Activated CD8-positive, alpha-beta memory T cell treated with anti-CD3 and anti-CD28 coated beads, Interleukin-2, amount 50 U/mL, for 4 hours (primary cell): Measurements from ENCODE around the gene HNMT.
A peak's percentile ranks its signal among the peaks of the same experiment; 100 is the strongest.
"Not testable (repeated sequence)": the region's sequence is repeated elsewhere in the genome, so short reads cannot be mapped to it uniquely, and the experiment has no call there.

Experiments used
- DNase-seq: peaks from one replicate; pipeline ENCODE4 v3.0.0-alpha.2; 2020

The HNMT gene

GRCh38 chr2:137947032-137947727, 17.1 kb upstream of the HNMT start:
- no peak for DNase-seq

- DNase-seq, result peak; percentile 29
These were observed 16.4 kb upstream of the HNMT start for GRCh38 chr2:137947728-137948336.

- no peak for DNase-seq
These were observed 15.4 kb upstream of the HNMT start for GRCh38 chr2:137948894-137949293.

- DNase-seq, result no peak
These were observed 14.0 kb upstream of the HNMT start for GRCh38 chr2:137950238-137950637.

- no peak for DNase-seq
These were observed 12.7 kb upstream of the HNMT start for GRCh38 chr2:137951586-137951985.

- DNase-seq, result no peak
These were observed 11.6 kb upstream of the HNMT start for GRCh38 chr2:137952586-137953129.

GRCh38 chr2:137955536-137955935, 8.7 kb upstream of the HNMT start:
- DNase-seq, result no peak

GRCh38 chr2:137957033-137957432, 7.2 kb upstream of the HNMT start:
- DNase-seq, result no peak

- DNase-seq, result no peak
These were observed 5.1 kb upstream of the HNMT start for GRCh38 chr2:137959166-137959565.

- no peak for DNase-seq
These were observed 4.0 kb upstream of the HNMT start for GRCh38 chr2:137960223-137960622.

- no peak for DNase-seq
These were observed 2.7 kb upstream of the HNMT start for GRCh38 chr2:137961602-137962001.

GRCh38 chr2:137963535-137964065, 673 bp upstream of the HNMT start:
- no peak for DNase-seq

GRCh38 chr2:137964859-137965459, 686 bp downstream of the HNMT start:
- no peak for DNase-seq

- no peak for DNase-seq
These were observed 1.8 kb downstream of the HNMT start for GRCh38 chr2:137966043-137966442.

- DNase-seq, result no peak
These were observed 2.8 kb downstream of the HNMT start for GRCh38 chr2:137967042-137967441.

GRCh38 chr2:137968477-137969417, 4.5 kb downstream of the HNMT start:
- no peak for DNase-seq

GRCh38 chr2:137969418-137969765, 5.1 kb downstream of the HNMT start:
- no peak for DNase-seq

- DNase-seq, result no peak
These were observed 5.6 kb downstream of the HNMT start for GRCh38 chr2:137969876-137970275.

GRCh38 chr2:137971259-137971658, 7.0 kb downstream of the HNMT start:
- DNase-seq, result not testable (repeated sequence)

- DNase-seq, result no peak
These were observed 9.0 kb downstream of the HNMT start for GRCh38 chr2:137973280-137973679.

- DNase-seq, result no peak
These were observed 11.3 kb downstream of the HNMT start for GRCh38 chr2:137975280-137976271.

- no peak for DNase-seq
These were observed 12.0 kb downstream of the HNMT start for GRCh38 chr2:137976274-137976673.
